Duodenal mucosa (tissue), 2 donors: ENCODE results near the gene BTBD9.

Experiments used
- H3K27ac ChIP-seq: one replicate; pipeline ENCODE4 v1.7.0; 2013; ENCODE audit warnings: low read depth, low read length
- H3K27me3 ChIP-seq, 2 donors: one replicate each; pipeline ENCODE4 v1.7.0; 2013; ENCODE audit warnings: low read length in 2 of 2, control low read depth in 1 of 2; ENCODE audit not compliant: insufficient read depth in 2 of 2, control insufficient read depth in 1 of 2
- H3K36me3 ChIP-seq, 2 donors: one replicate each; pipeline ENCODE4 v1.7.0; 2013; ENCODE audit warnings: low read length in 2 of 2, control low read depth in 1 of 2; ENCODE audit not compliant: insufficient read depth in 2 of 2, control insufficient read depth in 1 of 2
- H3K4me1 ChIP-seq, 2 donors: one replicate each; pipeline ENCODE4 v1.7.0; 2013; ENCODE audit warnings: low read length in 2 of 2, control low read depth in 1 of 2; ENCODE audit not compliant: insufficient read depth in 2 of 2, control insufficient read depth in 1 of 2
- H3K4me3 ChIP-seq, 2 donors: one replicate each; pipeline ENCODE4 v1.7.0; 2013; ENCODE audit warnings: low read length in 2 of 2, low read depth in 1 of 2
- H3K9ac ChIP-seq, 2 donors: one replicate each; pipeline ENCODE4 v1.7.0; 2013; ENCODE audit warnings: low read length in 2 of 2, low read depth in 1 of 2
- H3K9me3 ChIP-seq, 2 donors: one replicate each; pipeline ENCODE4 v1.7.0; 2013; ENCODE audit warnings: low read length in 2 of 2, control low read depth in 1 of 2; ENCODE audit not compliant: control insufficient read depth in 1 of 2

BTBD9 gene

GRCh38 chr6:38184585-38185080, 455.1 kb downstream of the BTBD9 start:
- no peaks in the 10 kb centered on the region for H3K9me3 ChIP-seq
- no peak overlapping the region for H3K27ac ChIP-seq
- H3K27me3 ChIP-seq = no peaks in the 10 kb centered on the region
- no peak overlapping the region for H3K4me3 ChIP-seq
- H3K4me1 ChIP-seq = no peaks in the 10 kb centered on the region
- H3K36me3 ChIP-seq = peaks cover 0 to 8% of the 10 kb centered on the region in 2 donors
- no peak overlapping the region for H3K9ac ChIP-seq

- Histone ChIP-seq H3K4me3 (no peak overlapping the region), H3K27ac (no peak overlapping the region), H3K36me3 (peaks cover 0 to 8% of the 10 kb centered on the region in 2 donors), H3K9ac (no peak overlapping the region), H3K4me1 (no peaks in the 10 kb centered on the region), H3K9me3 (no peaks in the 10 kb centered on the region), H3K27me3 (no peaks in the 10 kb centered on the region)
These were observed 455.7 kb downstream of the BTBD9 start for GRCh38 chr6:38183856-38184584.

GRCh38 chr6:38182426-38182825, 457.3 kb downstream of the BTBD9 start:
- H3K36me3 ChIP-seq = peaks cover 0 to 8% of the 10 kb centered on the region in 2 donors
- no peak overlapping the region for H3K9ac ChIP-seq
- H3K9me3 ChIP-seq = no peaks in the 10 kb centered on the region
- H3K4me1 ChIP-seq = peaks cover 0 to 5% of the 10 kb centered on the region in 2 donors
- no peak overlapping the region for H3K27ac ChIP-seq
- H3K4me3 ChIP-seq = no peak overlapping the region
- H3K27me3 ChIP-seq = no peaks in the 10 kb centered on the region

- Histone ChIP-seq H3K4me3 (no peak overlapping the region), H3K36me3 (peaks cover 0 to 4% of the 10 kb centered on the region in 2 donors), H3K27ac (no peak overlapping the region), H3K4me1 (peaks cover 12 to 18% of the 10 kb centered on the region in 2 donors), H3K9ac (no peak overlapping the region), H3K9me3 (no peaks in the 10 kb centered on the region), H3K27me3 (no peaks in the 10 kb centered on the region)
These were observed 459.1 kb downstream of the BTBD9 start for GRCh38 chr6:38180586-38180985.

GRCh38 chr6:38179794-38180430, 459.8 kb downstream of the BTBD9 start:
- no peaks in the 10 kb centered on the region for H3K27me3 ChIP-seq
- H3K4me1 ChIP-seq = peaks cover 14 to 20% of the 10 kb centered on the region in 2 donors
- no peak overlapping the region for H3K4me3 ChIP-seq
- H3K27ac ChIP-seq = no peak overlapping the region
- H3K9me3 ChIP-seq = no peaks in the 10 kb centered on the region
- H3K36me3 ChIP-seq = peaks cover 0 to 4% of the 10 kb centered on the region in 2 donors
- no peak overlapping the region for H3K9ac ChIP-seq

GRCh38 chr6:38179300-38179699, 460.4 kb downstream of the BTBD9 start:
- no peak overlapping the region for H3K9ac ChIP-seq
- peaks cover 0 to 4% of the 10 kb centered on the region in 2 donors for H3K36me3 ChIP-seq
- H3K4me3 ChIP-seq = no peak overlapping the region
- H3K27me3 ChIP-seq = no peaks in the 10 kb centered on the region
- no peak overlapping the region for H3K27ac ChIP-seq
- H3K9me3 ChIP-seq = no peaks in the 10 kb centered on the region
- peaks cover 20 to 27% of the 10 kb centered on the region in 2 donors for H3K4me1 ChIP-seq

GRCh38 chr6:38178584-38178886, 461.2 kb downstream of the BTBD9 start:
- Histone ChIP-seq H3K9ac (no peak overlapping the region), H3K27ac (no peak overlapping the region), H3K4me3 (no peak overlapping the region), H3K27me3 (no peaks in the 10 kb centered on the region), H3K4me1 (peaks cover 28 to 34% of the 10 kb centered on the region in 2 donors), H3K36me3 (no peaks in the 10 kb centered on the region), H3K9me3 (no peaks in the 10 kb centered on the region)

- Histone ChIP-seq H3K36me3 (no peaks in the 10 kb centered on the region), H3K4me1 (peaks cover 33 to 39% of the 10 kb centered on the region in 2 donors), H3K9me3 (no peaks in the 10 kb centered on the region), H3K4me3 (no peak overlapping the region), H3K27ac (no peak overlapping the region), H3K9ac (no peak overlapping the region), H3K27me3 (no peaks in the 10 kb centered on the region)
These were observed 461.7 kb downstream of the BTBD9 start for GRCh38 chr6:38177882-38178583.

GRCh38 chr6:38176797-38177751, 462.7 kb downstream of the BTBD9 start:
- peak overlapping the region in 1 of 2 donors; percentile 37 for H3K4me3 ChIP-seq
- H3K36me3 ChIP-seq = no peaks in the 10 kb centered on the region
- H3K27me3 ChIP-seq = no peaks in the 10 kb centered on the region
- H3K9me3 ChIP-seq = no peaks in the 10 kb centered on the region
- no peak overlapping the region for H3K9ac ChIP-seq
- H3K4me1 ChIP-seq = peaks cover 43 to 49% of the 10 kb centered on the region in 2 donors
- H3K27ac ChIP-seq = no peak overlapping the region
